ENCODE data around the gene GREM2. TPM values are rescaled to one million over a fixed set of nuclear protein-coding genes. Genes with fewer than 3 reads are reported as not detected.

GREM2 gene
- total and polyA plus RNA-seq, 10 of the 15 experiments (the other 5 are each of a cell fraction or from before 2014, with no cell fraction given) = not detected

- no peak overlapping the region for H3K4me3 ChIP-seq
- no peaks in the 10 kb centered on the region for H3K79me2 ChIP-seq (ENCODE audit: control insufficient read depth, insufficient read depth, low read length)
- WGBS (ENCODE audit: insufficient coverage, insufficient replicate concordance, low lambda C conversion rate, missing lambda C conversion rate) = 29% methylated on average over 5 of the region's 6 CpGs
- no peak overlapping the region for H3K9ac ChIP-seq (ENCODE audit: control insufficient read depth, insufficient read depth, low read length)
- TF ChIP-seq ZNF384 (IDR thresholded peaks at IDR 0.05; ENCODE audit: borderline replicate concordance, low read depth, low read length) (no peak), TCF3 (IDR thresholded peaks at IDR 0.05; ENCODE audit: borderline replicate concordance, insufficient read depth, low read depth, low read length) (no peak), CEBPZ (IDR thresholded peaks at IDR 0.05; ENCODE audit: low read depth, low read length) (no peak), POU2F2 (IDR thresholded peaks at IDR 0.05; ENCODE audit: borderline replicate concordance, low read depth, low read length) (no peak), TCF12 (IDR thresholded peaks at IDR 0.05; ENCODE audit: low read depth, low read length) (no peak), JUND (IDR thresholded peaks at IDR 0.05; ENCODE audit: low read depth, low read length) (no peak), HSF1 (IDR thresholded peaks at IDR 0.05; ENCODE audit: low read depth, low read length) (no peak), STAT1 (conservative IDR thresholded peaks at IDR 0.05) (no peak), TBL1XR1 (IDR thresholded peaks at IDR 0.05; ENCODE audit: low read depth, low read length) (no peak), MYB (IDR thresholded peaks at IDR 0.05; ENCODE audit: borderline replicate concordance, low read depth, low read length) (no peak), SUZ12 (IDR thresholded peaks at IDR 0.05; ENCODE audit: unreplicated experiment) (no peak), HCFC1 (IDR thresholded peaks at IDR 0.05; ENCODE audit: low read length) (no peak)
- POLR2A ChIA-PET = no interaction called here
- ATAC-seq (no peak), FAIRE-seq (no peak), DNase-seq (ENCODE audit: low read depth, low spot score) (no peak)
- no peak overlapping the region for H3K4me2 ChIP-seq (ENCODE audit: control insufficient read depth, insufficient read depth)
- H4K20me1 ChIP-seq (ENCODE audit: control insufficient read depth, insufficient read depth) = no peaks in the 10 kb centered on the region
- no TSS peak for BruUV-seq (replicated peaks)
- in situ Hi-C loops (cut with MboI) (no loop called here), intact Hi-C loops (cut with micrococcal nuclease; ENCODE audit: unreplicated experiment) (no loop called here)
- SMC1A ChIA-PET (ENCODE audit: uncharacterized antibody, unreplicated experiment) = no interaction called here
- H3K36me3 ChIP-seq (ENCODE audit: control insufficient read depth in 2 of 2, insufficient read depth in 2 of 2, low read length in 1 of 2) = no peaks in the 10 kb centered on the region
- no peaks in the 10 kb centered on the region; a peak in 1 of 4 replicates for H3K27me3 ChIP-seq (replicated peaks in 1 of 2; ENCODE audit: control insufficient read depth in 2 of 2, insufficient read depth in 2 of 2, low read length in 1 of 2)
- RAD21 ChIA-PET (ENCODE audit: unreplicated experiment) = no interaction called here
- H3K9me3 ChIP-seq (replicated peaks; ENCODE audit: control insufficient read depth, insufficient read depth, low read length) = no peaks in the 10 kb centered on the region
- H2AFZ ChIP-seq (ENCODE audit: control insufficient read depth, low read depth, low read length) = no peak overlapping the region
- H3K4me1 ChIP-seq (ENCODE audit: control insufficient read depth, insufficient read depth, low read length) = no peaks in the 10 kb centered on the region
- CTCF ChIA-PET = no interaction called here
- H3K27ac ChIP-seq (ENCODE audit: control insufficient read depth, insufficient read depth) = no peak overlapping the region
Observed at GRCh38 chr1:240644732-240645131, 32.8 kb upstream of the GREM2 start.

All from GM12878 (cell line).